Measurements from ENCODE around the gene HELLS.

GRCh38 chr10:94546049-94546900, 687 bp downstream of the HELLS start:
- no peak for TF ChIP-seq CTCF (IDR thresholded peaks at IDR 0.05)
- no peak for TF ChIP-seq POLR2A (IDR thresholded peaks at IDR 0.05)

Measured in testis (tissue), 2 donors.